Gastrocnemius medialis (tissue), 4 donors: ENCODE measurements around the gene HPF1. TPM values are rescaled to one million over a fixed set of nuclear protein-coding genes. Genes with fewer than 3 reads are reported as not detected.

ENCODE experiments used
- ATAC-seq, 2 donors: fragments of 150-250 bp; one replicate each; pipeline ENCODE4 v1.9.1; 2016
- DNase-seq, 2 donors: peaks; one replicate each; pipeline ENCODE4 v3.0.0-alpha.2; 2019
- H3K27ac ChIP-seq, 4 donors: fragments of 200-600 bp; sonication (generic); 1 replicate in 1 of 4; 2 replicates in 3 of 4; pipeline ENCODE4 v1.5.1; 2016 to 2018; ENCODE audit warnings: mild to moderate bottlenecking in 2 of 4, moderate library complexity in 1 of 4
- H3K27me3 ChIP-seq, 3 donors: fragments of 200-600 bp; sonication (generic) in 2 of 3; 1 replicate in 1 of 3; 2 replicates in 2 of 3; pipeline versions ENCODE4 v1.5.1 to v1.6.0; 2016 to 2019; ENCODE audit warnings: mild to moderate bottlenecking in 1 of 3, moderate library complexity in 1 of 3
- H3K36me3 ChIP-seq, 2 donors: fragments of 200-600 bp; sonication (generic) in 1 of 2; one replicate each; pipeline ENCODE4 v1.5.1; 2017 to 2018
- H3K4me1 ChIP-seq, 2 donors: fragments of 200-600 bp; sonication (generic) in 1 of 2; one replicate each; pipeline ENCODE4 v1.5.1; 2016 to 2017; ENCODE audit warnings: mild to moderate bottlenecking in 2 of 2
- H3K4me3 ChIP-seq, 4 donors: fragments of 200-600 bp; sonication (generic) in 3 of 4; 1 replicate in 1 of 4; 2 replicates in 3 of 4; pipeline ENCODE4 v1.5.1; 2016 to 2019; ENCODE audit warnings: mild to moderate bottlenecking in 2 of 4
- H3K9me3 ChIP-seq, 3 donors: fragments of 200-600 bp; sonication (generic) in 2 of 3; 1 replicate in 1 of 3; 2 replicates in 2 of 3; pipeline ENCODE4 v1.5.1; 2016 to 2019
- POLR2A ChIP-seq, 2 donors: fragments of 450-650 bp; IDR thresholded peaks; one replicate each; pipeline ENCODE4 v1.6.1; 2017; ENCODE audit warnings: antibody characterized with exemption in 2 of 2, mild to moderate bottlenecking in 2 of 2, moderate library complexity in 2 of 2
- in situ Hi-C, 4 donors: fragments of 200-750 bp; cut with MboI; loops; one replicate each; pipeline versions ENCODE4 v1.15.0 to v1.8.0; 2017; ENCODE audit warnings: low sequenced_read_pairs in 4 of 4
- intact Hi-C: fragments of 100-400 bp; cut with DNase I; formaldehyde crosslinking; loops from one replicate; pipeline ENCODE4 v1.15.1; 2023; ENCODE audit warnings: low total_unique reads
- total RNA-seq, 4 donors: library from RNA; depleted of rRNA; stranded (reverse); fragments of >200 nt; gene quantifications; one replicate each; pipeline versions ENCODE4 v1.1.0 to v1.2.3, GENCODE V29; 2016
- TF ChIP-seq, protein P1 (sequence below), 5 experiments: fragments of 450-650 bp in 3 of 5; fragments of 200-600 bp in 2 of 5; sonication (generic) in 2 of 5; IDR thresholded peaks in 4 of 5; conservative IDR thresholded peaks in 1 of 5; 1 replicate in 4 of 5; 2 replicates in 1 of 5; pipeline ENCODE4 v1.5.1; 2016 to 2019; ENCODE audit warnings: antibody characterized with exemption in 5 of 5, mild to moderate bottlenecking in 3 of 5, moderate library complexity in 3 of 5

HPF1 gene
- total RNA-seq, 4 donors from 2014 or later = 18.4 to 51.8 (median 28.4) TPM

GRCh38 chr4:169698331-169698730 is 59.4 kb downstream of the HPF1 start:
- H3K27ac ChIP-seq = no peak overlapping the region
- peaks cover 0 to 47% of the 10 kb centered on the region in 2 donors for H3K36me3 ChIP-seq
- in situ Hi-C loops (no loop called here), intact Hi-C loops (no loop called here)
- H3K4me3 ChIP-seq = no peak overlapping the region
- H3K9me3 ChIP-seq = no peaks in the 10 kb centered on the region
- TF ChIP-seq POLR2A (IDR thresholded peaks at IDR 0.05) = no peak
- TF ChIP-seq, protein P1, sequence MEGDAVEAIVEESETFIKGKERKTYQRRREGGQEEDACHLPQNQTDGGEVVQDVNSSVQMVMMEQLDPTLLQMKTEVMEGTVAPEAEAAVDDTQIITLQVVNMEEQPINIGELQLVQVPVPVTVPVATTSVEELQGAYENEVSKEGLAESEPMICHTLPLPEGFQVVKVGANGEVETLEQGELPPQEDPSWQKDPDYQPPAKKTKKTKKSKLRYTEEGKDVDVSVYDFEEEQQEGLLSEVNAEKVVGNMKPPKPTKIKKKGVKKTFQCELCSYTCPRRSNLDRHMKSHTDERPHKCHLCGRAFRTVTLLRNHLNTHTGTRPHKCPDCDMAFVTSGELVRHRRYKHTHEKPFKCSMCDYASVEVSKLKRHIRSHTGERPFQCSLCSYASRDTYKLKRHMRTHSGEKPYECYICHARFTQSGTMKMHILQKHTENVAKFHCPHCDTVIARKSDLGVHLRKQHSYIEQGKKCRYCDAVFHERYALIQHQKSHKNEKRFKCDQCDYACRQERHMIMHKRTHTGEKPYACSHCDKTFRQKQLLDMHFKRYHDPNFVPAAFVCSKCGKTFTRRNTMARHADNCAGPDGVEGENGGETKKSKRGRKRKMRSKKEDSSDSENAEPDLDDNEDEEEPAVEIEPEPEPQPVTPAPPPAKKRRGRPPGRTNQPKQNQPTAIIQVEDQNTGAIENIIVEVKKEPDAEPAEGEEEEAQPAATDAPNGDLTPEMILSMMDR (IDR thresholded peaks at IDR 0.05 in 4 of 5, conservative IDR thresholded peaks at IDR 0.05 in 1 of 5) = no peak
- ATAC-seq = no peak
- no peaks in the 10 kb centered on the region for H3K4me1 ChIP-seq
- DNase-seq = no peak
- H3K27me3 ChIP-seq = no peaks in the 10 kb centered on the region

GRCh38 chr4:169690787-169691186 is 67.0 kb downstream of the HPF1 start:
- Histone ChIP-seq H3K4me3 (no peak overlapping the region), H3K27ac (no peak overlapping the region), H3K4me1 (no peaks in the 10 kb centered on the region), H3K9me3 (no peaks in the 10 kb centered on the region), H3K36me3 (peaks cover 0 to 16% of the 10 kb centered on the region in 2 donors), H3K27me3 (no peaks in the 10 kb centered on the region)
- intact Hi-C loops (no loop called here), in situ Hi-C loops (no loop called here)
- TF ChIP-seq, protein P1 (IDR thresholded peaks at IDR 0.05 in 4 of 5, conservative IDR thresholded peaks at IDR 0.05 in 1 of 5) = no peak
- no peak for TF ChIP-seq POLR2A (IDR thresholded peaks at IDR 0.05)
- DNase-seq = no peak
- no peak for ATAC-seq

GRCh38 chr4:169689681-169690080 is 68.1 kb downstream of the HPF1 start:
- H3K4me3 ChIP-seq = no peak overlapping the region
- TF ChIP-seq, protein P1 (IDR thresholded peaks at IDR 0.05 in 4 of 5, conservative IDR thresholded peaks at IDR 0.05 in 1 of 5) = no peak
- TF ChIP-seq POLR2A (IDR thresholded peaks at IDR 0.05) = no peak
- in situ Hi-C loops (no loop called here), intact Hi-C loops (no loop called here)
- ATAC-seq (no peak), DNase-seq (no peak)
- H3K36me3 ChIP-seq = peaks cover 0 to 16% of the 10 kb centered on the region in 2 donors
- H3K4me1 ChIP-seq = no peaks in the 10 kb centered on the region
- H3K27me3 ChIP-seq = no peaks in the 10 kb centered on the region
- H3K9me3 ChIP-seq = no peaks in the 10 kb centered on the region
- no peak overlapping the region for H3K27ac ChIP-seq

GRCh38 chr4:169682372-169683047 is 75.2 kb downstream of the HPF1 start:
- no peak overlapping the region for H3K27ac ChIP-seq
- in situ Hi-C loops = no loop called here
- H3K36me3 ChIP-seq = peaks cover 0 to 6% of the 10 kb centered on the region in 2 donors
- no peak for ATAC-seq
- intact Hi-C loops = no loop called here
- no peak overlapping the region for H3K4me3 ChIP-seq
- no peaks in the 10 kb centered on the region for H3K4me1 ChIP-seq
- TF ChIP-seq, protein P1 (IDR thresholded peaks at IDR 0.05 in 4 of 5, conservative IDR thresholded peaks at IDR 0.05 in 1 of 5) = no peak
- TF ChIP-seq POLR2A (IDR thresholded peaks at IDR 0.05) = no peak
- H3K9me3 ChIP-seq = no peaks in the 10 kb centered on the region
- no peaks in the 10 kb centered on the region for H3K27me3 ChIP-seq
- DNase-seq = no peak

Other genes with a start within 250 kb of the HPF1 start
- 10 to 100 TPM in 1 of 4 donors, 1 to 10 TPM in 3; 2.6 to 11.0 (median 3.9) TPM for gene NEK1, start 145.4 kb downstream of the HPF1 start, total RNA-seq
- 10 to 100 TPM; 18.7 to 24.8 (median 20.5) TPM for gene CLCN3, start 137.4 kb downstream of the HPF1 start, total RNA-seq